Measurements from ENCODE around the gene KCNT2. TPM values are rescaled to one million over a fixed set of nuclear protein-coding genes. Genes with fewer than 3 reads are reported as not detected.

Gene KCNT2
- polyA plus RNA-seq, 1 of the 3 experiments (the other 2 are of a cell fraction) = 0.56 TPM

DNA sequence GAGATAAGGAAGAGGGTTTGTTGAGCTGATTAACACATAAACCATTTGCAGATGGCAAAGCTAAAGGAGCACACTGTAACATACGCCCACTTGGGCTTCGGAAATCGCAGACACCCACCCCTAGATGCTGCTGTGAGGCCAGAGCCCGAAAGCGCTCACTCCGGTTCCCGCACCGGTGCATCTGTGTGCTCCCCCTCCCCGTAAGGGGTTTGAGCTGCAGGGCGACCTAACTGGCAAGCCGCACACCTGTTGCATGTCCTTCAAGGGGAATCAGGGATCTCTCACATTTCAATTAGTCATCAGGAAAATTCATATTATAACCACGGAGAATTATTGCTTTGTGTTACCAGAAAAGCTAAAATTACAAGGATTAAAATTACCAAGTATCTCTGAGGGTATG lies 42.2 kb upstream of the KCNT2 start:
- H3K4me2 ChIP-seq = no peak overlapping the region
- no peak for DNase-seq
- H3K79me2 ChIP-seq (ENCODE audit: insufficient read depth) = no peaks in the 10 kb centered on the region
- no peaks in the 10 kb centered on the region for H3K36me3 ChIP-seq (replicated peaks in 1 of 2; ENCODE audit: control insufficient read depth in 1 of 2, insufficient read depth in 2 of 2, low read length in 1 of 2)
- H3K9ac ChIP-seq = no peak overlapping the region
- TF ChIP-seq EP300 (IDR thresholded peaks at IDR 0.05; ENCODE audit: borderline replicate concordance in 1 of 2, low read depth in 1 of 2, low read length in 1 of 2) = no peak
- no peaks in the 10 kb centered on the region for H3K4me1 ChIP-seq (ENCODE audit: control insufficient read depth in 1 of 2, insufficient read depth in 2 of 2, low read depth in 1 of 2, low read length in 1 of 2)
- no peaks in the 10 kb centered on the region for H3K9me2 ChIP-seq
- no peaks in the 10 kb centered on the region for H3K27me3 ChIP-seq (ENCODE audit: insufficient read depth)
- H3K9me3 ChIP-seq = no peaks in the 10 kb centered on the region
- H3K27ac ChIP-seq (ENCODE audit: low read depth in 2 of 2, low read length in 1 of 2) = no peak overlapping the region
- H3F3A ChIP-seq (replicated peaks; ENCODE audit: insufficient read depth) = no peaks in the 10 kb centered on the region
- POLR2A ChIA-PET = no interaction called here
- CTCF ChIA-PET = interaction anchor here (0.6 to 2.1 kb wide), 2 partner anchors 9 to 10 kb away, joined by 3 to 9 read pairs; no protein-coding TSS in a partner anchor
- H3K4me3 ChIP-seq (ENCODE audit: low read depth in 2 of 2, low read length in 1 of 2) = no peak overlapping the region
- H4K20me1 ChIP-seq (ENCODE audit: insufficient read depth) = no peaks in the 10 kb centered on the region
- H2AFZ ChIP-seq (ENCODE audit: low read depth) = no peak overlapping the region
- WGBS (ENCODE audit: low lambda C conversion rate) = 88% methylated on average over 12 of the region's 12 CpGs

DNA sequence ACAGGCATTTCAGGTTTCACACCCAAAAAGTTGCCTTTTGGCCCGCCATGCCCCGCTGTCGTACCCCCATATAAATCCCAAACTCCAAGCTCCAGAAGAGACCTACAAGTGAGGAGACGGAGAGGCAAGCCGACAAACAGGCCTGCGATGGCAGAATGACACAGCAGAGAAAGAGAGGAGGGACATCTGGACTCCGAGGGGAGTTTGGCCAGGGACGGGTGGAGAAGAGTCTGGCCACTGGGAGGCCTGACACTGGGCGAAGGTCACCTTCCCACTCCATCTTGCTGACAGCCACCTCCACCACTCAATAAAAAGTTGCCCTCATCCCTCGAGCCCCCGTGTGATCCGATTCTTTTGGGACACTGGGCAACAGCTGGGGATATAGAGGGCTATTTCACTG lies 41.8 kb upstream of the KCNT2 start:
- 86% methylated on average over 12 of the region's 12 CpGs for WGBS (ENCODE audit: low lambda C conversion rate)

DNA sequence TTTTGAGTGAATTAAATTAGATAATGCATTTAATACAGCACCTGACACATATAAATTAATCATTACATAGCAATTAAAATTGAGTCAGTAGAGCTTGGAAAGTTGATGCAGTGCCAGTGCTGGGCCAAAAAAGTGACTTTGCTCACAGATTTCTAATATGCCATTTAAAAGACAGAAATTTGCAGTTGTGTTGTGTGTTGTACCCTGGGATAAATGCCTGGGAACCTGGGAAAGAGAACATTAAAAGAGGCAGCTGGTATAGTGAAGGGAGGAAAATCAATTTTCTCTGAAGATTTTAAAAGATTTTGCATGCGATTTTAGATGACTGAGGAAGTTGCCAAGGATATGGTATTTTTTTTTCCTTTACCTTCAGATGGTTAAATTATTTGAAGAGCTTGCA lies 32.7 kb upstream of the KCNT2 start:
- H3K4me1 ChIP-seq (ENCODE audit: control insufficient read depth in 1 of 2, insufficient read depth in 2 of 2, low read depth in 1 of 2, low read length in 1 of 2) = no peaks in the 10 kb centered on the region
- 61% methylated on average over 1 of the region's 1 CpG for WGBS (ENCODE audit: low lambda C conversion rate)
- no peaks in the 10 kb centered on the region for H3K27me3 ChIP-seq (ENCODE audit: insufficient read depth)
- ChIA-PET POLR2A (no interaction called here), CTCF (interaction anchor here (1.5 kb wide), 1 partner anchor 20 kb away, joined by 8 read pairs; no protein-coding TSS in a partner anchor)
- no peaks in the 10 kb centered on the region for H3K79me2 ChIP-seq (ENCODE audit: insufficient read depth)
- no peak overlapping the region for H2AFZ ChIP-seq (ENCODE audit: low read depth)
- no peak overlapping the region for H3K4me2 ChIP-seq
- no peaks in the 10 kb centered on the region for H3K36me3 ChIP-seq (replicated peaks in 1 of 2; ENCODE audit: control insufficient read depth in 1 of 2, insufficient read depth in 2 of 2, low read length in 1 of 2)
- no peak overlapping the region for H3K27ac ChIP-seq (ENCODE audit: low read depth in 2 of 2, low read length in 1 of 2)
- TF ChIP-seq TCF12 (IDR thresholded peaks at IDR 0.05) (no peak), RXRA (IDR thresholded peaks at IDR 0.05; ENCODE audit: borderline replicate concordance, low read depth) (no peak), FOXM1 (IDR thresholded peaks at IDR 0.05; ENCODE audit: low read depth) (no peak), EZH2phosphoT487 (IDR thresholded peaks at IDR 0.05; ENCODE audit: borderline replicate concordance, low read depth) (no peak), EP300 (IDR thresholded peaks at IDR 0.05; ENCODE audit: borderline replicate concordance in 1 of 2, low read depth in 1 of 2, low read length in 1 of 2) (no peak), TAF1 (IDR thresholded peaks at IDR 0.05; ENCODE audit: borderline replicate concordance, low read depth, low read length) (no peak), RFX5 (IDR thresholded peaks at IDR 0.05; ENCODE audit: low read length) (no peak), CHD2 (IDR thresholded peaks at IDR 0.05; ENCODE audit: low read length, partially characterized antibody) (no peak), MEF2A (IDR thresholded peaks at IDR 0.05; ENCODE audit: borderline replicate concordance, low read depth) (no peak), MXI1 (IDR thresholded peaks at IDR 0.05; ENCODE audit: low read depth, low read length) (no peak), FOSL2 (IDR thresholded peaks at IDR 0.05; ENCODE audit: borderline replicate concordance, low read depth) (no peak), RCOR1 (IDR thresholded peaks at IDR 0.05; ENCODE audit: low read length) (no peak), RAD21 (IDR thresholded peaks at IDR 0.05; ENCODE audit: low read length) (no peak), SIN3A (IDR thresholded peaks at IDR 0.05; ENCODE audit: borderline replicate concordance, low read depth, low read length) (no peak)
- TF ChIP-seq, protein P1, sequence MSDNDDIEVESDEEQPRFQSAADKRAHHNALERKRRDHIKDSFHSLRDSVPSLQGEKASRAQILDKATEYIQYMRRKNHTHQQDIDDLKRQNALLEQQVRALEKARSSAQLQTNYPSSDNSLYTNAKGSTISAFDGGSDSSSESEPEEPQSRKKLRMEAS (IDR thresholded peaks at IDR 0.05; ENCODE audit: low read depth) = no peak
- TF ChIP-seq, protein P2, sequence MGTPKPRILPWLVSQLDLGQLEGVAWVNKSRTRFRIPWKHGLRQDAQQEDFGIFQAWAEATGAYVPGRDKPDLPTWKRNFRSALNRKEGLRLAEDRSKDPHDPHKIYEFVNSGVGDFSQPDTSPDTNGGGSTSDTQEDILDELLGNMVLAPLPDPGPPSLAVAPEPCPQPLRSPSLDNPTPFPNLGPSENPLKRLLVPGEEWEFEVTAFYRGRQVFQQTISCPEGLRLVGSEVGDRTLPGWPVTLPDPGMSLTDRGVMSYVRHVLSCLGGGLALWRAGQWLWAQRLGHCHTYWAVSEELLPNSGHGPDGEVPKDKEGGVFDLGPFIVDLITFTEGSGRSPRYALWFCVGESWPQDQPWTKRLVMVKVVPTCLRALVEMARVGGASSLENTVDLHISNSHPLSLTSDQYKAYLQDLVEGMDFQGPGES (IDR thresholded peaks at IDR 0.05; ENCODE audit: low read depth, low read length) = no peak
- TF ChIP-seq, protein P3, sequence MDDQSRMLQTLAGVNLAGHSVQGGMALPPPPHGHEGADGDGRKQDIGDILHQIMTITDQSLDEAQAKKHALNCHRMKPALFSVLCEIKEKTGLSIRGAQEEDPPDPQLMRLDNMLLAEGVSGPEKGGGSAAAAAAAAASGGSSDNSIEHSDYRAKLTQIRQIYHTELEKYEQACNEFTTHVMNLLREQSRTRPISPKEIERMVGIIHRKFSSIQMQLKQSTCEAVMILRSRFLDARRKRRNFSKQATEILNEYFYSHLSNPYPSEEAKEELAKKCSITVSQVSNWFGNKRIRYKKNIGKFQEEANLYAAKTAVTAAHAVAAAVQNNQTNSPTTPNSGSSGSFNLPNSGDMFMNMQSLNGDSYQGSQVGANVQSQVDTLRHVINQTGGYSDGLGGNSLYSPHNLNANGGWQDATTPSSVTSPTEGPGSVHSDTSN (IDR thresholded peaks at IDR 0.05) = no peak
- H3K4me3 ChIP-seq (ENCODE audit: low read depth in 2 of 2, low read length in 1 of 2) = no peak overlapping the region
- H3F3A ChIP-seq (replicated peaks; ENCODE audit: insufficient read depth) = no peaks in the 10 kb centered on the region
- no peaks in the 10 kb centered on the region for H3K9me3 ChIP-seq
- no peak for DNase-seq
- no peaks in the 10 kb centered on the region for H3K9me2 ChIP-seq
- no peak overlapping the region for H3K9ac ChIP-seq
- H4K20me1 ChIP-seq (ENCODE audit: insufficient read depth) = no peaks in the 10 kb centered on the region

More for the DNA sequence above, 41.8 kb upstream of the KCNT2 start:
- H3K27ac ChIP-seq (ENCODE audit: low read depth in 2 of 2, low read length in 1 of 2) = no peak overlapping the region
- ChIA-PET CTCF (interaction anchor here (2.1 kb wide), 1 partner anchor 11 kb away, joined by 9 read pairs; no protein-coding TSS in a partner anchor), POLR2A (no interaction called here)
- no peak overlapping the region for H3K4me2 ChIP-seq
- no peak overlapping the region for H2AFZ ChIP-seq (ENCODE audit: low read depth)
- no peaks in the 10 kb centered on the region for H3K9me2 ChIP-seq
- no peaks in the 10 kb centered on the region for H3K36me3 ChIP-seq (replicated peaks in 1 of 2; ENCODE audit: control insufficient read depth in 1 of 2, insufficient read depth in 2 of 2, low read length in 1 of 2)
- no peaks in the 10 kb centered on the region for H3F3A ChIP-seq (replicated peaks; ENCODE audit: insufficient read depth)
- no peaks in the 10 kb centered on the region for H4K20me1 ChIP-seq (ENCODE audit: insufficient read depth)
- H3K9ac ChIP-seq = no peak overlapping the region
- no peak overlapping the region for H3K4me3 ChIP-seq (ENCODE audit: low read depth in 2 of 2, low read length in 1 of 2)
- H3K4me1 ChIP-seq (ENCODE audit: control insufficient read depth in 1 of 2, insufficient read depth in 2 of 2, low read depth in 1 of 2, low read length in 1 of 2) = no peaks in the 10 kb centered on the region
- no peak for DNase-seq
- no peaks in the 10 kb centered on the region for H3K79me2 ChIP-seq (ENCODE audit: insufficient read depth)
- TF ChIP-seq JUND (IDR thresholded peaks at IDR 0.05) (no peak), RAD21 (IDR thresholded peaks at IDR 0.05; ENCODE audit: low read length) (no peak), SIN3A (IDR thresholded peaks at IDR 0.05; ENCODE audit: borderline replicate concordance, low read depth, low read length) (no peak), ELF1 (IDR thresholded peaks at IDR 0.05) (no peak), FOXM1 (IDR thresholded peaks at IDR 0.05; ENCODE audit: low read depth) (no peak)
- TF ChIP-seq, protein P3 (IDR thresholded peaks at IDR 0.05) = no peak
- no peaks in the 10 kb centered on the region for H3K9me3 ChIP-seq
- no peaks in the 10 kb centered on the region for H3K27me3 ChIP-seq (ENCODE audit: insufficient read depth)
